ENCODE results near the gene COL9A3.
"Not testable (repeated sequence)": the region's sequence is repeated elsewhere in the genome, so short reads cannot be mapped to it uniquely, and the experiment has no call there.

Gene COL9A3

GRCh38 chr20:62852841-62853240 lies 36.0 kb downstream of the COL9A3 start:
- DNase-seq (ENCODE audit: extremely low read depth in 1 of 2, low read depth in 1 of 2) = no peak

GRCh38 chr20:62853304-62853703 lies 36.5 kb downstream of the COL9A3 start:
- not testable (repeated sequence) for DNase-seq (ENCODE audit: extremely low read depth in 1 of 2, low read depth in 1 of 2)

DNA sequence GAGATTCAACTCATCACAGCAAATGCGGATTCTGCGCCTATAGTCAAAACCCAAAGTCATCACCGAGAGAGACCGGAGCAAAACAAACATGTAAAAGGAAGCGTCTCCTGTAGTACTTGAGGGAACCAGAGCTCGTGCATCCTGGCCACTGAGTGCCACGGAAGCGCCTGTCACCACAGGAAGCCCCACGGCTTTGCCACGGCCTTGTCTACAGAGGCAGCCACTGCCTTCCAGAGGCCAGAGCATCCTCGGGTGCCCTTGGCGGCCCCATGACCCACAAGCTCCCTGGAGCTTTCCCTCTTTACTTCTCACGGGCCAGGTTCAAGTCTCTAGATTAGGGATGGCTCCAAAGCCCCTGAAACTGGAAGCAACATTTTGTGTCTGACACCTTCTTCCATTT lies 37.3 kb downstream of the COL9A3 start:
- DNase-seq (ENCODE audit: extremely low read depth in 1 of 2, low read depth in 1 of 2) = no peak

GRCh38 chr20:62855120-62855519 lies 38.3 kb downstream of the COL9A3 start:
- no peak for DNase-seq (ENCODE audit: extremely low read depth in 1 of 2, low read depth in 1 of 2)

GRCh38 chr20:62856931-62857619 lies 40.2 kb downstream of the COL9A3 start:
- DNase-seq (ENCODE audit: extremely low read depth in 1 of 2, low read depth in 1 of 2) = no peak

DNA sequence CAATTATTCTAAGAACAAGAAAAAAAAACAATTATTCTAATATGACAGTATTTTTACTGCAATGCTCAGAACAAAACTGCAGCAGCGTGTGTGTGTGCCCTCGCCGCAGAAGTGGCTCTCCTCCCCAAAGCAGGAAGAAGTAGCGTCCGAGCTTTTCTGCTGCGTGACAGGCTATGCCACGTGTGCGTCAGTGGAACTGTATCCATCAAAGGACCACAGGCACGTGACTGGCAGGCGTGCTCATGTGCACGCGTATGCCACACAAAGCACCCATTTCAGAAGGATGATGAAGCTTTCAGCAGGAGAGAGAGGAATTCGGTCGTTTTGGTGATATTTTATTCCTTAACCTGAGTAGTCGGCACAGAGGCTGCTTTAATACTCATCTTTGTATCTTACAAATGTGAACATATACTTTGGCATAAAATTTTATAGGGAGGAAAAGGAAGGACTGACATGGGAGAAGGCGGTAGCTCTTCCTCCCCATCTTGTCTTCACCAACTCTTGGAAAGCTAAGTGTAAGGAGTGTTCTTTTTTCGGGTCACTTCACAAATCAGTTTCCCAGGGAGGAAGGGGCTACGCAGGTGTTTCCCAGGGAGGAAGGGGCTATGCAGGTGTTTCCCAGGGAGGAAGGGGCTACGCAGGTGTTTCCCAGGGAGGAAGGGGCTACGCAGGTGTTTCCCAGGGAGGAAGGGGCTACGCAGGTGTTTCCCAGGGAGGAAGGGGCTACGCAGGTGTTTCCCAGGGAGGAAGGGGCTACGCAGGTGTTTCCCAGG lies 41.4 kb downstream of the COL9A3 start:
- DNase-seq (ENCODE audit: extremely low read depth in 1 of 2, low read depth in 1 of 2) = no peak

- DNase-seq (ENCODE audit: extremely low read depth in 1 of 2, low read depth in 1 of 2) = no peak
Measured at GRCh38 chr20:62859721-62860120, 42.9 kb downstream of the COL9A3 start.

DNA sequence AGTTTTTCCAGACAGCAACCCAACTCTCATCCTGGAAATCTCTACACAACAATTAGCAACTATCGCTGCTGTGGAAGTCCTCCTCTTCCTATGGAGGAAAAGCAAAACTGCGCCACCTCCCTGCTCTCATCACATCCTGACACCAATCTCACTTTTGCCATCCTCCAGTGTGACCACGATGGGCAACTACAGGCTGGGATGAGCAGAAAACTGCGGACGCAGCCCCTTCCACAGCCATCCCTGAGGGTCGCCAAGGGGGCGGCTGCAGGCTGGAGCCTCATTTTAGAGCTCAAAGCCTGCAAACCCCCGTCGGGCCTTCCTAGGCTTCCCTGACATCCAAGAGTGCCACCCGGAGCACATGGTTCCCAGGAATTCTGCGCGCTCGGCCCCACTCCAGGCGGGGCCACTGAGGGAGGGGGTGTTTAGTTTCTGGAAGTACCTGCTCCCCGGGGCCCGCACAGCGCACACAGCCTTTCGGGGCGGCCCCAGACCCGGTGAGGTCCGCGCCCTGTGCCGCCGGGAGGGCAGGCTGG lies 43.6 kb downstream of the COL9A3 start:
- DNase-seq (ENCODE audit: extremely low read depth in 1 of 2, low read depth in 1 of 2) = no peak

GRCh38 chr20:62860924-62861691 lies 44.3 kb downstream of the COL9A3 start:
- peak in 1 of 2 donors; percentile 19 for DNase-seq (ENCODE audit: extremely low read depth in 1 of 2, low read depth in 1 of 2)

DNA sequence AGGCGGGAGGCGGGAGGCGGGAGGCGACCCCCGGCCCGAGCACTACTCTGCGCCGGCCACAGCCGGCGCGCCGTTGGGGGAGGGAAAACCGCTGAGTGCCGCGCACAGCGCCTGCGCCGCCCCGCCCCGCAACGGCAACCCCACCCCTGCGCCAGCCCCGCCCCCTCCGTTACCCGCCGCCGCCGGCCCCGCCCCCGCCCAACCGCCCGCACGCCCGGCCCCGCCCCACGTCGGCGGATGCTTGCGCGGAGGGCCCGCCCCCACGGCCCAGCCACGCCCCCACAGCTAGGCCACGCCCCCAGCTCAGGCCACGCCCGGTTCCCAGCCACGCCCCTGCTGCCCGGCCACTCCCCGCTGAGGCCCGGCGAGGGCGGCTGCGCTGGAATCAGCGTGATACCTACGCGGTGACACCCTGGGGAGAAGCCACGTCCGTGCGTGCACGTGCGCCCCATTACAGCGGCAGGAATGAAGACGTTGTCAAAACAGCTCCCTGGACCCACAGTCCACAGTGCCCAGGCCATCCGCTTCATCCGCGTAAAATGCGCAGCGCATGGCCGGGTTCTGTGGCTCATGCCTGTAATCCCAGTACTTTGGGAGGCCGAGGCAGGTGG lies 45.0 kb downstream of the COL9A3 start, which contains the start of gene TCFL5:
TCFL5 (minus strand) TSS at position 97 of the 611 bp plus-strand sequence. CDS start 152 bp downstream, outside the sequence.
- peak; percentile 79 to 94 for DNase-seq (ENCODE audit: extremely low read depth in 1 of 2, low read depth in 1 of 2)

GRCh38 chr20:62864207-62864606 lies 47.4 kb downstream of the COL9A3 start:
- no peak for DNase-seq (ENCODE audit: extremely low read depth in 1 of 2, low read depth in 1 of 2)

DNA sequence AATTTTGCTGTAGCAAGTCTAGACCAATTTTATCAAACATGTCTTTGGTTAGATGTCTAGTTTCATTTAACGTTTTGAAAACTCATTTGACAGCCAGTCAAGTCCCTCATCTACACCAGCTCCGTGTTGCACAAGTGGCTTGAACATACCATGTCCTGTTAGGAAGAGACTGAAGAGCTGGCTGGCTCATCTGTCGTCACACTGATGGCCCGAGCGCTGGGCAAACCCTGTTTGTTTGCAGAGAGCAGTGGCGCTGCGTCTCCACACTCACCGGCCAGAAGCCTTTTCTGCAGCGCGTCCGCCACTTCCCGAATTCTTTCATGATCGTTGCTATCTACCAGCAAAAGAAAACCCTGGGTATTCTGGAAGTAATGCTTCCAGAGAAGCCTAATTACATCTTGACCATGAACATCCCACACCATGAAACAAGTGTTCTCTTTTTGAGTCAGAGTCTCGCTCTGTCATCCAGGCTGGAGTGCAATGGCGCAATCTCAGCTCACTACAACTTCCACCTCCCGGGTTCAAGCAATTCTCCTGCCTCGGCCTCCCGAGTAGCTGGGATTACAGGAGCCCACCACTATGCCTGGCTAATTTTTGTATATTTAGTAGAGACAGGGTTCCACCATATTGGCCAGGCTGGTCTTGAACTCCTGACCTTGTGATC lies 55.5 kb downstream of the COL9A3 start:
- no peak for DNase-seq (ENCODE audit: extremely low read depth in 1 of 2, low read depth in 1 of 2)

- no peak for DNase-seq (ENCODE audit: extremely low read depth in 1 of 2, low read depth in 1 of 2)
Measured at GRCh38 chr20:62872862-62873261, 56.0 kb downstream of the COL9A3 start.

DNA sequence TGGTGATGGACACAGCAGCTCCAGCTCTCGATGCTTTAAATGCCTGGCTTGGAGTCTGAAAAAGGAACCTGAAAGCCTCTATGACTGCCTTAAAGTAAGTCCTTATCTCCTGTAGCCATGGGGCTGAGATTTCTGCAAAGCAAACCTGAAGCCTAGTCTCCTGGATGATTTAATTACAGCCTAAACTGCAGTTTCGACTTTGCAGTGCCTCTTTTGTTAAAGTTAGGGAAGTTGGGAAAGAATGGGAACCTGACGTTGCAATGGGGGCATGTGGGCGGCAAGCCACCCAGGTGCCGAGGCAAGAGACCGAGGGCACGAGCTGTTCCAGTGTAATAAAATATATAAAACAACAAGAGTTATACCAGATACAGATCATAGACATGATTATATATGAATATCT lies 56.4 kb downstream of the COL9A3 start:
- no peak for DNase-seq (ENCODE audit: extremely low read depth in 1 of 2, low read depth in 1 of 2)

GRCh38 chr20:62873681-62874031 lies 56.8 kb downstream of the COL9A3 start:
- not testable (repeated sequence) for DNase-seq (ENCODE audit: extremely low read depth in 1 of 2, low read depth in 1 of 2)

- DNase-seq (ENCODE audit: extremely low read depth in 1 of 2, low read depth in 1 of 2) = no peak
Measured at GRCh38 chr20:62874964-62875344, 58.1 kb downstream of the COL9A3 start.

DNA sequence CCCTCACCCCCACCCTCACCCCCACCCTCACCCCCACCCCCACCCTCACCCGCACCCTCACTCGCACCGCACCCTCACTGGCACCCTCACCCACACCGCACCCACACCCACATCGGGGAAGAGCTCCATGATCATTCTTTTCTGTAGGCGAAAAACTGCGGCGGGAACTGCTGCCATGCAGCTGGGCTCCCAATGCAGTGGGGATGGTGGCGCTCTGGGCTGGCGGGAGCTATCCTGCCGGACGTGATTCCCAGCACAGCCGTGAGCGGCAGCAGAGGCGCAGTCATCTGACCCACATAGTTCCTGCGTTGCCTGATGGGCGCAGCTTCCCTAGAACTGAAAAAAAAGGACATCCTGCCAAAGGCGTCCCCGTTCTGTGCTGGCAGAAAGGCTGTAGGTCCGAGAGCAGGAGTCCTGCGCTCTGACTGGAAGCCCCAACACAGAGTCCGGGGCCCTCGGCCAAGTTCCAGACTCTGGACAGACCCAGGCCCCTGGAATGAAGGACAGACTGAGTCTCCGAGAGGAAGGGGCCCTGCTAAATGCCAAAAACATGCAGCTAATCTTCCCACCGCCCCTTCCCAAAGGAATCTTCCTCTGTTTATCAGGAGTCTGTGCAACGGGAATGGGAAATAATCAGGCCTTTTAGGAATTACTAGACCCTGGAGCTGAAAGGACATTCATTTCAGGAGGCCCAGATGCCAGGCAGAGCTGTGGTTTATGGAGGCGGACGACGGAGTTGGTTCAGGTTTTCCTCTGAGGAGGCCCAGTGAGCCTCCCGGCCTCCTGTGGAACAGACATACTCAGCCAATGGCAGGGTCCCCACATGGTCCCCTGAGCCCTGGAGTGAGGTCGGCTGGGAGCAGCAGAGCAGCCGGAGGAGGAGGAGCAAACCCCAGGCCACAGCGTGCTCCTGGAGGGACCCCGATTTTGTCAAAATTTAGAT lies 58.8 kb downstream of the COL9A3 start:
- DNase-seq (ENCODE audit: extremely low read depth in 1 of 2, low read depth in 1 of 2) = no peak

DNA sequence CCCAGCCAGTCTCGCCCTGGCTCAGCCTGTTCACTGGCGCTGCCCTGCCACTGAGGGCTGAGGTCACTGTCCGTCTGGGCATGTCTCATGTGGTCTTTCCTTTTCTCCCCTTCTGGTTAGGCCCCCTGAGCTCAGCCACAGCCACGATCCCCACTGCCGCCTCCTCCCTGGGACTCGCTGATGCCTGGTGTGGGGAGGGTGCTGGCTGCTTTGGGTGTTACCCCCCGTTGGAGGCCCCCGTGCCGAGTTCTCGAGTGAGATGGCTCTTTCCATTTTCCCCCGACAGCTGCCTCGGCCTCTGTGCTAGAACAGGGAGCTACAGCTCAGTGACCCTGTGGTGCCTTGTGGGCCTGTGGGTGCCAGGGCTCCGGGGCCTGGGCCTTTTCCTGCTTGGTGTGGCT lies 59.7 kb downstream of the COL9A3 start:
- DNase-seq (ENCODE audit: extremely low read depth in 1 of 2, low read depth in 1 of 2) = no peak
